ENCODE measurements around the gene GTSF1L. TPM values are rescaled to one million over a fixed set of nuclear protein-coding genes. Genes with fewer than 3 reads are reported as not detected.

Gene GTSF1L
- total RNA-seq, 2 experiments from 2014 or later, result not detected

DNA sequence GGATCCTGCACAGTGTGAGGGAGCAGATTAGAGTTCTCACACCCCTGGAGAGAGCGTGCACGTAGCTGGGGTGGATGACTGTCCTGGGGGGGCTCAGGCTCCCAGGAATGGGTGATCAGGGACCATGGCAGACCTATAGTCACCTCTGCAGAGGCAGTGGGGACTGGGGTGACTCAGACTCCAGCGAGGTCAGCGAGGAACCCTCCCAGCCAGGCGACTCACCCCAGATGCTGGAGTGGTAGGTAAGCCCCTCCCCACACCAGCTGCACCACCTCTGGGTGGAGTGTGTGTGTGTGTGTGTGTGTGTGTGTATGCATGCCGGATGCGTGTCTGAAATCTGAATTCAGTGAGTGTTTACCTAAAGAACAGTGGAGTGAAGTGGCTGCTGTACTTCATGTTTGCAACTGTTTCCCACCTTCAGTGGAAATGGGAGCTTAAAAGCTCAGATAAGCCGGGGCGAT, 17.4 kb upstream of the GTSF1L start:
- intact Hi-C loops (cut with micrococcal nuclease), result no loop called here
- CTCF ChIA-PET, result interaction anchor here (0.6 kb wide), 1 partner anchor 339 kb away, joined by 3 read pairs; no protein-coding TSS in a partner anchor

DNA sequence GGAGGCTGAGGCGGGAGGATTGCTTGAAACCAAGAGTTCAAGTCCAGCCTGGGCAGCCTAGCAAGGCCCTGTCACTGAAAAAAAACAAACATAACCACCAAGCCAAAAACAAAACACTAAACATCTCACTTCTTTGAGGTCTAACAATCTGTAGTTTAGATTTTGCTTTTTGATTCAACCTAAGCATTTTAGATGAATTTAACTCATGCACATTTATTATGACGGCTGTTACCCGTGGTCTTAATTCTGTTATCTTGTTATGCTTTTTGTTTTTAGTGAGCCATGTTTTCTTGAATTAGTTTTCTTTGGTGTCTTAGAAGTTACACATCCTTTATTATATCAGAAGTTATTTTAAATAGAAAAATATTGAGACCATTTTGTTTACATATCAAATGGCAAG, 13.8 kb upstream of the GTSF1L start:
- intact Hi-C loops (cut with micrococcal nuclease), result no loop called here
- DNase-seq, result no peak
- Mint-ChIP-seq H3K9me3 (no peaks in the 10 kb centered on the region), H3K4me3 (no peak overlapping the region), H3K27me3 (ENCODE audit: low read depth) (no peaks in the 10 kb centered on the region), H3K4me1 (ENCODE audit: low read depth) (peaks cover 18% of the 10 kb centered on the region), H3K36me3 (ENCODE audit: low read depth) (no peaks in the 10 kb centered on the region), H3K27ac (no peak overlapping the region)
- CTCF ChIA-PET, result interaction anchor here (0.6 kb wide), 1 partner anchor 166 kb away, joined by 4 read pairs; no protein-coding TSS in a partner anchor

More for the DNA sequence above, 17.4 kb upstream of the GTSF1L start:
- H3K4me3 Mint-ChIP-seq, result no peak overlapping the region
- no peaks in the 10 kb centered on the region for H3K36me3 Mint-ChIP-seq (ENCODE audit: low read depth)
- H3K9me3 Mint-ChIP-seq, result peaks cover 2% of the 10 kb centered on the region
- no peaks in the 10 kb centered on the region for H3K27me3 Mint-ChIP-seq (ENCODE audit: low read depth)
- H3K4me1 Mint-ChIP-seq (ENCODE audit: low read depth), result peaks cover 14% of the 10 kb centered on the region
- DNase-seq, result peak; percentile 52
- H3K27ac Mint-ChIP-seq, result no peak overlapping the region

DNA sequence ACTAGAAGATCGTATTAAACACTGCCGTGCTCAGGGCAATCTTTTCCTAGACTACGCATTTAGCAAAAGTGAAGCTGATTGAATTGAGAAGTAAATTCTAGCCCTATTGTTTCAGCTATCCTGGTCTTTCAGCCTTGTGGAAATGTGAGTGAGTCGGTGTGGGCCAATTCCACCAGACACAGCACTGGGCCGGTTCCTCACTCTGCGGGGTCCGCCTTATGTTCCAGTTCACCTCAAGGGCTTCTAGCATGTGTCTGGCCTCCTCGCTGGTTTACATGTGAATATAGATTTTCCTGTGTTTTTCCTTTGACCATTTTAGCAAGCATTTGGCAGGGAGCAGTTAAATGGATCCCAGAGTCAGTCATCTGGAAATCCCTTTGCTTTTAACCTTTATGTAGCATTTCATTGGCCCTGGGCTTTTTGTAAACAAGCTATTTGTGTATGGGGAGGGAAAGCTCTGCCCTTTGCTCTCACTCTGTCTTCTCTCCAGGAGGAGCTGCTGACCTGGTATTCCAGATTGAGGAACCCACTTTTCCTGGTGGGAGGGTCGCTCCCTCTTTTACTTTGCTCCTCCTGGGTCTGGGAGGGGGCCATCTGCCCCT, 12.4 kb upstream of the GTSF1L start:
- CTCF ChIA-PET, result interaction anchor here (1.6 kb wide), 1 partner anchor 11 kb away, joined by 4 read pairs; no protein-coding TSS in a partner anchor
- Mint-ChIP-seq H3K27ac (no peak overlapping the region), H3K4me3 (no peak overlapping the region), H3K9me3 (no peaks in the 10 kb centered on the region), H3K27me3 (ENCODE audit: low read depth) (no peaks in the 10 kb centered on the region), H3K4me1 (ENCODE audit: low read depth) (peaks cover 18% of the 10 kb centered on the region), H3K36me3 (ENCODE audit: low read depth) (no peaks in the 10 kb centered on the region)
- intact Hi-C loops (cut with micrococcal nuclease), result loop anchor here (5.0 kb wide), 1 partner anchor 282 kb away; the partner anchor contains the start of gene SRSF6
- no peak for DNase-seq

DNA sequence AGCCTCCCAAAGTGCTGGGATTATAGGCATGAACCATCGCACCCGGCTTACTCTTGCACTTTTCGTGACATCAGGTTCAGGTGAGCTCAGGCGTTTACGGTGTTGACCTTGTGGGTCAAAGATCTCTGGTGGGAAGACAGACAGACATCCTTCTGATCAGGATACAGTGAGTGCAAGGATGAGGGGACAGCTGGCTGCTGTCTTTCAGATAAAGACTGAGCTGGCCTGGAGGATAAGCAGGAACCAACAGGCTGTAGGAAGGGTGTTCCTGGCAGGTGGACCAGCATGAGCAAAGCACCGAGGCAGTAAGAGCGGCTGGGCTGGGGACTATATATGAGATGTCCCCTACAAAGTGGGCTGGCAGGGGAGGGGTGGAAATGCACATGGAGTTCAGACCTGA, 11.1 kb upstream of the GTSF1L start:
- Mint-ChIP-seq H3K4me1 (ENCODE audit: low read depth) (peaks cover 28% of the 10 kb centered on the region), H3K27me3 (ENCODE audit: low read depth) (no peaks in the 10 kb centered on the region), H3K27ac (no peak overlapping the region), H3K4me3 (no peak overlapping the region), H3K9me3 (no peaks in the 10 kb centered on the region), H3K36me3 (ENCODE audit: low read depth) (no peaks in the 10 kb centered on the region)
- DNase-seq, result no peak
- intact Hi-C loops (cut with micrococcal nuclease), result loop anchor here (5.0 kb wide), 1 partner anchor 281 kb away; the partner anchor contains the start of gene SRSF6
- CTCF ChIA-PET, result no interaction called here

DNA sequence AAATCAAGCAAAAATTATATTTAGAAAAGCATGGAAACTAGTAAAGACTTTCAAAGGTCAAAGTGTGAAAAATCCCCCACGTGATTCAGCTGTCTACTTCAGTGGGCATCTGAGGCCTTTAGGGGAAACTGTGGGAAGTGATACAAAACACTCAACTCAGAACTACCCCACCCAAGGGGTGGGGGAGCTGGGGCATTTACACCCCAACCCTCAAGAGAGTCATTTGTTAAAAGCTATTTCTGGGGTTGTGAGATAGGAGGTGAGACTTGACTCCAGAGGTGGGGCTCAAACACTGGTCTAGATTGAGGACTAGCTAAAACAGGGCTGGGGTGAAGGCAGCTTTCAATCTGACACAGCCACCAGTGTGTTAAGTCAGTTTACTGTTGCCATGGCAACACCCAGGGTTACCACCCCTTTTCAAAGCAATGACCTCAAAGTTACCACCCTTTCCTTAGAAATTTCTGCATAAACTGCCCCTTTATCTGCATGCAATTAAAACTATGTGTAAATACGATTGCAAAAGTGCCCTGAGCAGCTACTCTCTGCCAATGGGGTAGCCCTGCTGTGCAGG, 9.9 kb upstream of the GTSF1L start:
- Mint-ChIP-seq H3K9me3 (no peaks in the 10 kb centered on the region), H3K4me1 (ENCODE audit: low read depth) (peaks cover 35% of the 10 kb centered on the region), H3K27ac (no peak overlapping the region), H3K4me3 (no peak overlapping the region), H3K27me3 (ENCODE audit: low read depth) (no peaks in the 10 kb centered on the region), H3K36me3 (ENCODE audit: low read depth) (no peaks in the 10 kb centered on the region)
- CTCF ChIA-PET, result interaction anchor here (1.9 kb wide), 1 partner anchor 14 kb away, joined by 21 read pairs; no protein-coding TSS in a partner anchor
- DNase-seq, result peak; percentile 68
- intact Hi-C loops (cut with micrococcal nuclease), result loop anchor here (1.0 to 5.0 kb wide), 2 partner anchors 15 to 279 kb away; partner anchors contain the start of gene SRSF6

DNA sequence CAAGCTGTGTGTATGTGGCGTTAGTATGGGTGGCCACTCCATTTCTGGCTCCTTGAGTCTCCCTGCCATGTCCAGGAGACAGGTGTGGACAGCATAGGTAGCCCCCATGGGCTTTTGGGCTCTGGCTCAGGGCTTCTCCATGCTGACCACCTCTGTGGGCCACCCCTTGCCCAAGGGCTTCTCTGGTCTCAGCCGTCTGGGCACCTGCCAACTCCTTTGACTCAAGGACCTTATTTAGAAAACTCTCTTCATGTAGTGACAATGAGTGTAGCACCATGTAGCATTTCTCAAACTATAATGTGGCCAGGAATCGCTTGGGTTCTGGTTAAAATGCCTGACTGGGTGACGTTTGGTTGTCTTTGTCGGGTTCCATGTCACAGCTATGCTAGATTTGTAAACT, 5.1 kb upstream of the GTSF1L start:
- Mint-ChIP-seq H3K36me3 (ENCODE audit: low read depth) (peaks cover 6% of the 10 kb centered on the region), H3K27me3 (ENCODE audit: low read depth) (no peaks in the 10 kb centered on the region), H3K4me1 (ENCODE audit: low read depth) (peaks cover 52% of the 10 kb centered on the region), H3K9me3 (peaks cover 6% of the 10 kb centered on the region), H3K27ac (no peak overlapping the region), H3K4me3 (no peak overlapping the region)
- CTCF ChIA-PET, result interaction anchor here (1.0 kb wide), 1 partner anchor 18 kb away, joined by 3 read pairs; no protein-coding TSS in a partner anchor
- intact Hi-C loops (cut with micrococcal nuclease), result no loop called here
- no peak for DNase-seq

DNA sequence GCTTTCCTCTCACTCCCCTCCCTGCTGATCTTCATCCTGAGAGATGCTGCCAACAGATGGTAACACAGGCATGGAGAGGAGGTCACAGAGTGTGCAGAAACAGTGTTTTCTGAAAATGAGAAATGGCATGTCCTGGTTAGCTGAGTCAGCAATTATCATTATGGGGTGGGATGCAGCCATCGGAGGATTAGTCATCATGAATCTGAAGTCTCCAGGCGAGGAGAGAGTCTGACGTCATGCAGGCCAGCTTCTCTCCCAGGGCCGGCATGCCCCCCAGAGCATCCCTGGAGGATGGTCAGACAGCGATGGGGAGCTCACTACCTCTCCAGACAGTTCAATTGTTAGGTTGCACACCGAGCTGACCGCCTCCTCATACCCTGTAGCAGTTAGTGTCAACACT, 4.7 kb upstream of the GTSF1L start:
- DNase-seq, result no peak
- peaks cover 6% of the 10 kb centered on the region for H3K9me3 Mint-ChIP-seq
- H3K27ac Mint-ChIP-seq, result no peak overlapping the region
- H3K4me3 Mint-ChIP-seq, result no peak overlapping the region
- peaks cover 6% of the 10 kb centered on the region for H3K36me3 Mint-ChIP-seq (ENCODE audit: low read depth)
- H3K4me1 Mint-ChIP-seq (ENCODE audit: low read depth), result peaks cover 47% of the 10 kb centered on the region
- CTCF ChIA-PET, result interaction anchor here (1.0 kb wide), 1 partner anchor 19 kb away, joined by 3 read pairs; no protein-coding TSS in a partner anchor
- intact Hi-C loops (cut with micrococcal nuclease), result no loop called here
- no peaks in the 10 kb centered on the region for H3K27me3 Mint-ChIP-seq (ENCODE audit: low read depth)

DNA sequence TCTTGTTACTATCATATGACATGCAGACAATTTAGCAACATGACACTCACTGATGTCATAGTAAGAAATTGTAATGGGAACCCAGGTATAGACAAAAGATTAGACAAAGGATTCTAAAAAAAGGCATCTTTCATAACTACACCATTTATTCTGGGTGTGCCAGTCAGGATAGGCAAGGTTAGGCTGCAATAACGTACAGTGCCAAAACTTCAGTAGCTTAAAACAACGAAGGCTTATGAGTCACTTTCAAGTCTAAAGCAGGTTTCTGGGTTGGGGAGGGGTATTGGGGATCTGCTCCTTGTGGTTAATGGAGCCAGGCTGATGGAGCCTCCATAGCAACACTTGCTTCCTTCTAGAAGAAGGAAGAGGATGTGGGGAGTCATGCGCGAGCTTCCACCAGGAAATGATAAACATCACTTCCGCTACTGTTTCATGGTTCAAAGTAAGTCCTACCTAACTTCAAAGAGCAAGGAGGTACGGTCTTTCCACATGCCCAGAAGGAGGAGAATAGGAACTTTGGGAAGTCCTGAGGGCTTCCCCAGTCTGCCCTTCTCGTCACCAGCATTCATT, 2.0 kb upstream of the GTSF1L start:
- CTCF ChIA-PET, result no interaction called here
- Mint-ChIP-seq H3K36me3 (ENCODE audit: low read depth) (peaks cover 6% of the 10 kb centered on the region), H3K4me3 (no peak overlapping the region), H3K4me1 (ENCODE audit: low read depth) (peaks cover 49% of the 10 kb centered on the region), H3K9me3 (peaks cover 6% of the 10 kb centered on the region), H3K27me3 (ENCODE audit: low read depth) (no peaks in the 10 kb centered on the region), H3K27ac (peak overlapping the region; percentile 57)
- intact Hi-C loops (cut with micrococcal nuclease), result no loop called here
- peak; percentile 28 for DNase-seq

DNA sequence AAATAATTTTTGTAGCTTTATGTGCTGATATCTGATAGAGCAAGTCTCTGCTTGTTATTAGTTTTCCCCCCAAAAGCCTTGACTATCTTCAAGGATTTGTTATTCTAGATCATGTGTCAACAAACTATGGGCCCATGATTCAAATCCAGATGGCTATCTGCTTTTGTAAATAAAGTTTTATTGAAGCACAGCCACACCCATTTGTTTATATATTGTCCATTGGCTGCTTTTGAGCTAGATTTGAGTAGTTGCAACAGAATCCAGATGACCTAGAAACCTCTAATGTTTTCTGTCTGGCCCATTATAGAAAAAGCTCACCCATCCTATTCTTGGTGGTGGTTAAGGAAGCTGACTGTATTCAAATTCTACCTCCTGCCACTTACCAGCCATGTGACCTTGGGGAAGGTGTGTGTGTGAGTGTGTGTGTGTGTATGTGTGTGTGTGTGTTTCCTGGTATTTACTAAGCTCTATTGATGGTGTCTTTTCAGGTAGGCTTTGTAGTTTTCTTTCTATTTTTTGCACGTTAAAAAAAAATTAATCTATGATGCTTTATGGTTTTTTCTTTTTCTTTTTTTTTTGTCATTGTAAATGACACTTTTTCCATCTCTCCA, 1.3 kb upstream of the GTSF1L start:
- Mint-ChIP-seq H3K9me3 (peaks cover 6% of the 10 kb centered on the region), H3K4me1 (ENCODE audit: low read depth) (peaks cover 47% of the 10 kb centered on the region), H3K4me3 (no peak overlapping the region), H3K27me3 (ENCODE audit: low read depth) (no peaks in the 10 kb centered on the region), H3K36me3 (ENCODE audit: low read depth) (peaks cover 6% of the 10 kb centered on the region), H3K27ac (no peak overlapping the region)
- CTCF ChIA-PET, result interaction anchor here (0.7 to 0.9 kb wide), 2 partner anchors 37 to 112 kb away, joined by 3 to 4 read pairs; no protein-coding TSS in a partner anchor
- no peak for DNase-seq
- intact Hi-C loops (cut with micrococcal nuclease), result no loop called here

DNA sequence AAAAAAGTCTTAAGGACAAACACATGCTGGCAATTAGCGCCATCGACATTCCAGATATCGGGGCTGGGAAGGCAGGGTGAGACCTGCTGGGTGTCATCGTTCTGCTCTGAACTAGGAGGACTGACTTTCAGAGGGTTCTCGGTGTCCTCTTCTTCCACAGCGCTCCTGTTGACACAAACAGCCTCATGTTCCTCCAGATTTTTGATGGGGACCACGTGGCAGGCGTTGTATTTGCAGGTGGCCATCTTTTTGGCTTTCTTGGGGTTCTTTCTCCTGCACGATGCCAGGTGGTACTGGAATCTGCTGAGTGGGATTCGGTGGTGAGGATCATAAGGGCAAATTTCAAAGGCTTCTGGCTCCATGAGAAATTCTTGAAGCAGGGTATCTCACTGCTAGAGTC, 469 bp downstream of the GTSF1L start:
- Mint-ChIP-seq H3K36me3 (ENCODE audit: low read depth) (peaks cover 6% of the 10 kb centered on the region), H3K9me3 (peaks cover 6% of the 10 kb centered on the region), H3K4me3 (no peak overlapping the region), H3K27ac (no peak overlapping the region), H3K4me1 (ENCODE audit: low read depth) (peaks cover 45% of the 10 kb centered on the region), H3K27me3 (ENCODE audit: low read depth) (no peaks in the 10 kb centered on the region)
- CTCF ChIA-PET, result interaction anchor here (0.5 to 1.0 kb wide), 2 partner anchors 66 to 354 kb away, joined by 3 read pairs; no protein-coding TSS in a partner anchor
- intact Hi-C loops (cut with micrococcal nuclease), result no loop called here
- no peak for DNase-seq

DNA sequence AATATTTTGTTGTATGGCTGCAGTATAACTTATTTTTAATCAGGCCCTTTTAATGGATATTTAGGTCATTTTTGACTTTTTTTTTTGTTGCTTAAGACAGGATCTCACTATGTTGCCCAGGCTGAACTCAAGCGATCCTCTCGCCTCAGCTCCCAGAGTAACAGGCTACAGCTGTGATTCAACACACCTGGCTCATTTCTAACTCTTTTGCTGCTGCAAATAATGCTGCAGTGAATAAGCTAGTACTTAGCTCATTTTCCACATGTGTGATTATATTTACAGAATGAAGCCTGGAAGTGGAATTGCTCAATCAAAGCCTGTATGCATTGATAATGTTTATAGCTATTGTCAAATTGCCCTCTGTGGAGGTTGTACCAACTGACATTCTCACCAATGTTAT, 1.1 kb downstream of the GTSF1L start:
- H3K27ac Mint-ChIP-seq, result no peak overlapping the region
- intact Hi-C loops (cut with micrococcal nuclease), result no loop called here
- no peak for DNase-seq
- H3K9me3 Mint-ChIP-seq, result peaks cover 6% of the 10 kb centered on the region
- CTCF ChIA-PET, result interaction anchor here (0.7 to 1.0 kb wide), 2 partner anchors 34 to 355 kb away, joined by 3 read pairs; no protein-coding TSS in a partner anchor
- H3K4me1 Mint-ChIP-seq (ENCODE audit: low read depth), result peaks cover 50% of the 10 kb centered on the region
- H3K27me3 Mint-ChIP-seq (ENCODE audit: low read depth), result no peaks in the 10 kb centered on the region
- peaks cover 6% of the 10 kb centered on the region for H3K36me3 Mint-ChIP-seq (ENCODE audit: low read depth)
- no peak overlapping the region for H3K4me3 Mint-ChIP-seq

DNA sequence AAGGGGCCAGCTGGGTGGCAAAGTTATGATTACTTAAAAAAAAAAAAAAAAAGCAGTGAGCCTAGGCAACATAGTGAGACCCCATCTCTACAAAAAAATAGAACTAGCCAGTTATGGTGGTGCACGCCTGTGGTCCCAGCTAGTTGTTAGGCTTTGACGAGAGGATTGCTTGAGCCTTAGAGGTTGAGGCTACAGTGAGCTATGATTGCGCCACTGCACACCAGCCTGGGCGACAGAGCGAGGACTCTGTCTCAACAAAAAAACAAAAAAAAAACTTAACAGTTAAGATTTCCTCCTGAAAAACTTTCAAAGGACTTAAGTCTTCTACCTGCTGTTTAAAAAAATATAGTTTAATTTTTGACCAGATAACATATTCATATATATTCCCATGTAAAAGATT, 2.4 kb downstream of the GTSF1L start:
- H3K36me3 Mint-ChIP-seq (ENCODE audit: low read depth), result peaks cover 14% of the 10 kb centered on the region
- no peaks in the 10 kb centered on the region for H3K27me3 Mint-ChIP-seq (ENCODE audit: low read depth)
- H3K4me1 Mint-ChIP-seq (ENCODE audit: low read depth), result peaks cover 56% of the 10 kb centered on the region
- no peak for DNase-seq
- no peak overlapping the region for H3K4me3 Mint-ChIP-seq
- CTCF ChIA-PET, result interaction anchor here (1.1 kb wide), 1 partner anchor 26 kb away, joined by 3 read pairs; no protein-coding TSS in a partner anchor
- intact Hi-C loops (cut with micrococcal nuclease), result loop anchor here (5.0 kb wide), 1 partner anchor 267 kb away; the partner anchor contains the start of gene SRSF6
- H3K27ac Mint-ChIP-seq, result no peak overlapping the region
- peaks cover 11% of the 10 kb centered on the region for H3K9me3 Mint-ChIP-seq
